Hematopoietic multipotent progenitor cell treated with erythropoietin and hydrocortisone succinate and interleukin-3 and kit ligand, for 17 days (in vitro differentiated cells): ENCODE measurements around the gene COL23A1.

ENCODE experiments used
- DNase-seq: peaks from one replicate; pipeline ENCODE4 v3.0.0-alpha.2; 2015; ENCODE audit warnings: low spot score

Gene COL23A1

GRCh38 chr5:178475422-178475821, 114.8 kb downstream of the COL23A1 start:
- DNase-seq, result no peak

GRCh38 chr5:178474562-178475184, 115.5 kb downstream of the COL23A1 start:
- DNase-seq, result no peak

- DNase-seq, result no peak
These were observed 116.3 kb downstream of the COL23A1 start for GRCh38 chr5:178473854-178474253.

GRCh38 chr5:178472138-178472537, 118.1 kb downstream of the COL23A1 start:
- no peak for DNase-seq

- no peak for DNase-seq
These were observed 118.5 kb downstream of the COL23A1 start for GRCh38 chr5:178471711-178472110.

- DNase-seq, result no peak
These were observed 119.5 kb downstream of the COL23A1 start for GRCh38 chr5:178470760-178471025.

- DNase-seq, result no peak
These were observed 120.0 kb downstream of the COL23A1 start for GRCh38 chr5:178469975-178470759.

- DNase-seq, result no peak
These were observed 120.9 kb downstream of the COL23A1 start for GRCh38 chr5:178469011-178469974.

GRCh38 chr5:178468196-178468685, 122.0 kb downstream of the COL23A1 start:
- no peak for DNase-seq

GRCh38 chr5:178467568-178468195, 122.5 kb downstream of the COL23A1 start:
- DNase-seq, result no peak

GRCh38 chr5:178467205-178467567, 123.0 kb downstream of the COL23A1 start:
- no peak for DNase-seq

GRCh38 chr5:178466342-178466741, 123.9 kb downstream of the COL23A1 start:
- no peak for DNase-seq

- no peak for DNase-seq
These were observed 124.3 kb downstream of the COL23A1 start for GRCh38 chr5:178465861-178466288.

- no peak for DNase-seq
These were observed 124.8 kb downstream of the COL23A1 start for GRCh38 chr5:178465228-178465860.

GRCh38 chr5:178464431-178465048, 125.7 kb downstream of the COL23A1 start:
- DNase-seq, result no peak

GRCh38 chr5:178463321-178464155, 126.7 kb downstream of the COL23A1 start:
- no peak for DNase-seq

- DNase-seq, result no peak
These were observed 127.4 kb downstream of the COL23A1 start for GRCh38 chr5:178462816-178463215.

GRCh38 chr5:178462076-178462475, 128.1 kb downstream of the COL23A1 start:
- DNase-seq, result no peak

- DNase-seq, result peak; percentile 73
These were observed 129.0 kb downstream of the COL23A1 start for GRCh38 chr5:178461004-178461730.

- no peak for DNase-seq
These were observed 129.6 kb downstream of the COL23A1 start for GRCh38 chr5:178460598-178460997.
